HCT116 (cell line): ENCODE measurements around the gene RALGPS1. TPM values are rescaled to one million over a fixed set of nuclear protein-coding genes. Genes with fewer than 3 reads are reported as not detected.

ENCODE experiments used
- ATAC-seq: fragments of 200-7000 bp; cut with Tn5 transposase; 2 replicates; pipeline ENCODE4 v1.9.1; 2020; ENCODE audit warnings: mild to moderate bottlenecking, moderate library complexity
- BruUV-seq: library from RNA; stranded (reverse); fragments of 400-500 nt; replicated peaks from 2 replicates; lab custom pipeline; 2021; lab: Mats Ljungman, UMichigan
- CTCF ChIA-PET: fragments of 300-600 bp; sonication (Branson Sonifier 250); formaldehyde crosslinking; loops from one replicate; lab custom pipeline; 2021; ENCODE audit warnings: antibody characterized with exemption; lab: Charles Lee
- POLR2A ChIA-PET: fragments of 300-600, 350-600 bp; sonication (Branson Sonifier 250); formaldehyde crosslinking; loops from one replicate; lab custom pipeline; 2021; ENCODE audit warnings: antibody characterized with exemption; lab: Charles Lee
- RAD21 ChIA-PET, 2 experiments: fragments of 300-600 bp; sonication (Branson Sonifier 250); formaldehyde crosslinking; loops; one replicate each; lab custom pipeline; 2023; ENCODE audit warnings: low total read pairs in 2 of 2; ENCODE audit not compliant: uncharacterized antibody in 2 of 2, unreplicated experiment in 2 of 2, low non-redundant PET in 1 of 2; lab: Charles Lee
- DNase-seq: peaks from one replicate; pipeline ENCODE4 v3.0.0-alpha.2; 2010; ENCODE audit warnings: low read depth, low spot score
- H2AFZ ChIP-seq: fragments of 200-600 bp; shearing (Covaris generic), sonication (generic); 2 replicates; pipeline ENCODE4 v1.6.1; 2017; ENCODE audit warnings: low read depth, mixed run types, mixed read lengths, antibody characterized with exemption, low read length; ENCODE audit not compliant: poor library complexity, severe bottlenecking
- H3K27ac ChIP-seq: 2 replicates; pipeline ENCODE4 v1.5.1; 2012; ENCODE audit warnings: low read depth, low read length
- H3K27me3 ChIP-seq: fragments of 200-600 bp; sonication (generic); 2 replicates; pipeline ENCODE4 v1.6.1; 2016; ENCODE audit warnings: mixed run types, low read length, mixed read lengths; ENCODE audit not compliant: insufficient read depth
- H3K36me3 ChIP-seq, 2 experiments: fragments of 200-500 bp in 1 of 2; fragments of 200-600 bp in 1 of 2; sonication (Bioruptor generic) in 1 of 2; sonication (generic) in 1 of 2; 2 replicates each; pipeline versions ENCODE4 v1.5.1 to v1.6.1; 2014 to 2016; ENCODE audit warnings: low read length in 2 of 2, inconsistent platforms in 1 of 2, mixed read lengths in 1 of 2, mixed run types in 1 of 2; ENCODE audit not compliant: insufficient read depth in 2 of 2, control insufficient read depth in 1 of 2
- H3K4me1 ChIP-seq, 2 experiments: fragments of 200-600 bp in 1 of 2; sonication (generic) in 1 of 2; 2 replicates each; pipeline versions ENCODE4 v1.5.1 to v1.6.1; 2012 to 2017; ENCODE audit warnings: low read length in 2 of 2, inconsistent platforms in 1 of 2, mild to moderate bottlenecking in 1 of 2, mixed read lengths in 1 of 2, mixed run types in 1 of 2, moderate library complexity in 1 of 2; ENCODE audit not compliant: insufficient read depth in 2 of 2, control insufficient read depth in 1 of 2
- H3K4me2 ChIP-seq: fragments of 200-600 bp; sonication (generic); 2 replicates; pipeline ENCODE4 v1.6.1; 2017; ENCODE audit warnings: mixed run types, low read length, mixed read lengths
- H3K4me3 ChIP-seq, 2 experiments: fragments of 200-600 bp in 1 of 2; sonication (generic) in 1 of 2; replicated peaks in 1 of 2; 2 replicates each; pipeline ENCODE4 v1.5.1; 2011 to 2016; ENCODE audit warnings: low read length in 2 of 2, control low read depth in 1 of 2, low read depth in 1 of 2, mild to moderate bottlenecking in 1 of 2, mixed read lengths in 1 of 2, mixed run types in 1 of 2
- H3K79me2 ChIP-seq: fragments of 200-600 bp; sonication (generic); 2 replicates; pipeline ENCODE4 v1.6.1; 2017; ENCODE audit warnings: mild to moderate bottlenecking, mixed run types, low read length, moderate library complexity, mixed read lengths; ENCODE audit not compliant: insufficient read depth
- H3K9ac ChIP-seq: fragments of 200-600 bp; sonication (generic); 2 replicates; pipeline ENCODE4 v1.6.1; 2016; ENCODE audit warnings: low read length, mixed read lengths
- H3K9me2 ChIP-seq: fragments of 200-600 bp; sonication (generic), shearing (Covaris generic); 2 replicates; pipeline ENCODE4 v1.6.1; 2017; ENCODE audit warnings: mixed run types, mild to moderate bottlenecking, moderate library complexity; ENCODE audit not compliant: insufficient read depth
- H3K9me3 ChIP-seq, 2 experiments: fragments of 200-500 bp in 1 of 2; fragments of 200-600 bp in 1 of 2; sonication (Bioruptor generic) in 1 of 2; sonication (generic) in 1 of 2; 2 replicates each; pipeline ENCODE4 v1.6.1; 2014 to 2017; ENCODE audit warnings: low read length in 2 of 2, mixed read lengths in 2 of 2, inconsistent platforms in 1 of 2, low read depth in 1 of 2, mild to moderate bottlenecking in 1 of 2, mixed run types in 1 of 2, moderate library complexity in 1 of 2; ENCODE audit not compliant: control insufficient read depth in 1 of 2, insufficient read depth in 1 of 2
- H4K20me1 ChIP-seq: fragments of 200-600 bp; sonication (generic), shearing (Covaris generic); 2 replicates; pipeline ENCODE4 v1.6.1; 2017; ENCODE audit warnings: mixed run types, mild to moderate bottlenecking, moderate library complexity; ENCODE audit not compliant: insufficient read depth
- CBX3 ChIP-seq: IDR thresholded peaks from 2 replicates; pipeline ENCODE4 v1.6.1; 2012; ENCODE audit warnings: low read depth
- EGR1 ChIP-seq: IDR thresholded peaks from 2 replicates; pipeline ENCODE4 v1.6.1; 2012; ENCODE audit warnings: low read depth
- ELF1 ChIP-seq: IDR thresholded peaks from 2 replicates; pipeline ENCODE4 v1.6.1; 2012; ENCODE audit warnings: low read depth, borderline replicate concordance
- EZH2 ChIP-seq: fragments of 200-600 bp; sonication (generic); IDR thresholded peaks from 2 replicates; pipeline ENCODE4 v1.6.1; 2017; ENCODE audit warnings: antibody characterized with exemption, mixed run types
- JUND ChIP-seq: IDR thresholded peaks from 2 replicates; pipeline ENCODE4 v1.6.1; 2012
- RAD21 ChIP-seq: IDR thresholded peaks from 2 replicates; pipeline ENCODE4 v1.6.1; 2012; ENCODE audit warnings: low read depth, mild to moderate bottlenecking
- SIN3A ChIP-seq: IDR thresholded peaks from 2 replicates; pipeline ENCODE4 v1.6.1; 2012; ENCODE audit warnings: low read depth
- YY1 ChIP-seq: IDR thresholded peaks from 2 replicates; pipeline ENCODE4 v1.6.1; 2011; ENCODE audit warnings: low read length, low read depth, moderate library complexity, mild to moderate bottlenecking; ENCODE audit not compliant: insufficient replicate concordance; ENCODE audit errors: extremely low read depth
- intact Hi-C: fragments of 100-400 bp; cut with micrococcal nuclease; formaldehyde crosslinking; loops from 2 replicates; pipeline ENCODE4 v1.10.0; 2022
- total RNA-seq: library from RNA; stranded (reverse); gene quantifications from one replicate; pipeline ENCODE4 v1.2.1, GENCODE V29; 2021; ENCODE audit not compliant: unreplicated experiment
- TF ChIP-seq, protein P1 (sequence below): IDR thresholded peaks from 2 replicates; pipeline ENCODE4 v1.6.1; 2012; ENCODE audit warnings: low read depth
- TF ChIP-seq, protein P2 (sequence below): IDR thresholded peaks from 2 replicates; pipeline ENCODE4 v1.6.1; 2012

RALGPS1 gene
- total RNA-seq, 1 experiment from 2014 or later = 7.6 TPM

DNA sequence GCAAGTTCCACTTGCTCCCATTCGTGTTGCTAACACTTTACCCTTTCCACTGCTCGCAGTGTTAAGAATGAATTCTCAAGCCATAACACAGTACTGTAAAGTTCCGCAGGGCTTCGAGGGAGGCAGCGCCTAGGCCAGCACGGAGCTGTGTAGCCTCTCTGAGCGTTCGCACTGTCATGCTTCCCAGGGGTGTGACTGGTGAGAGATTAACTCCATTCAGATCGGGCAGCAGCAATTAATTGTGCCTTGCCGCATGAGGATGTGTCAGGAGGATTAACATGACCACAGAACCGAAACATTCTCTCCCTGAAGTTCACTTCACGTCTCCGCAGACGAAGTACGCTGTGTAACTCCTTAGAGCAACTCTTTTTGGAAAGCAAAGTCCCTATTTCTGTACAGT lies 30.9 kb upstream of the RALGPS1 start (continued):
- TF ChIP-seq, protein P1, sequence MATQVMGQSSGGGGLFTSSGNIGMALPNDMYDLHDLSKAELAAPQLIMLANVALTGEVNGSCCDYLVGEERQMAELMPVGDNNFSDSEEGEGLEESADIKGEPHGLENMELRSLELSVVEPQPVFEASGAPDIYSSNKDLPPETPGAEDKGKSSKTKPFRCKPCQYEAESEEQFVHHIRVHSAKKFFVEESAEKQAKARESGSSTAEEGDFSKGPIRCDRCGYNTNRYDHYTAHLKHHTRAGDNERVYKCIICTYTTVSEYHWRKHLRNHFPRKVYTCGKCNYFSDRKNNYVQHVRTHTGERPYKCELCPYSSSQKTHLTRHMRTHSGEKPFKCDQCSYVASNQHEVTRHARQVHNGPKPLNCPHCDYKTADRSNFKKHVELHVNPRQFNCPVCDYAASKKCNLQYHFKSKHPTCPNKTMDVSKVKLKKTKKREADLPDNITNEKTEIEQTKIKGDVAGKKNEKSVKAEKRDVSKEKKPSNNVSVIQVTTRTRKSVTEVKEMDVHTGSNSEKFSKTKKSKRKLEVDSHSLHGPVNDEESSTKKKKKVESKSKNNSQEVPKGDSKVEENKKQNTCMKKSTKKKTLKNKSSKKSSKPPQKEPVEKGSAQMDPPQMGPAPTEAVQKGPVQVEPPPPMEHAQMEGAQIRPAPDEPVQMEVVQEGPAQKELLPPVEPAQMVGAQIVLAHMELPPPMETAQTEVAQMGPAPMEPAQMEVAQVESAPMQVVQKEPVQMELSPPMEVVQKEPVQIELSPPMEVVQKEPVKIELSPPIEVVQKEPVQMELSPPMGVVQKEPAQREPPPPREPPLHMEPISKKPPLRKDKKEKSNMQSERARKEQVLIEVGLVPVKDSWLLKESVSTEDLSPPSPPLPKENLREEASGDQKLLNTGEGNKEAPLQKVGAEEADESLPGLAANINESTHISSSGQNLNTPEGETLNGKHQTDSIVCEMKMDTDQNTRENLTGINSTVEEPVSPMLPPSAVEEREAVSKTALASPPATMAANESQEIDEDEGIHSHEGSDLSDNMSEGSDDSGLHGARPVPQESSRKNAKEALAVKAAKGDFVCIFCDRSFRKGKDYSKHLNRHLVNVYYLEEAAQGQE = no peak
- TF ChIP-seq, protein P2, sequence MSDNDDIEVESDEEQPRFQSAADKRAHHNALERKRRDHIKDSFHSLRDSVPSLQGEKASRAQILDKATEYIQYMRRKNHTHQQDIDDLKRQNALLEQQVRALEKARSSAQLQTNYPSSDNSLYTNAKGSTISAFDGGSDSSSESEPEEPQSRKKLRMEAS = no peak
- TF ChIP-seq SIN3A (no peak), ELF1 (no peak), CBX3 (no peak), JUND (no peak)

DNA sequence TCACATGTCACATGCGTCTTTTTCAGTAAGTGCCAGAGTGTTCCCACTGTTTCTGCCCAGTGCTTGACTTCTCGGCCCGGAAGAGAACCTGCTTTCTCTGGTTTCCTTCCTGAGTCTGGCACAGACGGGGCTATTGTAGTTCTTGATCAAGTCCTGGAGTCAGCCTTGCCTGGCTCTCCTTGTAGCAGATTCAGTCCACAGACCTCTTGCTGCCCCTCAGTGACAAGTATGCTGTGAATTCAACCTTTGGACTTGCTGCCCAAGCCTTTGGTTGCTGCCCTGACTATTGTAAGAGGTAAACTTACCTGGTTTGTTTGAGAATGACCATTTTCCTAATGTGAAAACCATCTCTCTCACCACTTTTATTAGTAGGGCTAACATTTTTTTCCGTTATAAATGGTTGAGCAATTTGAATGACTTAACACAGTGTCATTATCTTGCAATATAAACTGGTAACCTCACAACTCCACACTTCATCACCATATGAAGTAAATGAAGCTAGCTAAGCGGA lies 29.4 kb upstream of the RALGPS1 start:
- POLR2A ChIA-PET = no interaction called here
- Histone ChIP-seq H4K20me1 (no peaks in the 10 kb centered on the region), H3K27me3 (no peaks in the 10 kb centered on the region), H3K4me1 (no peaks in the 10 kb centered on the region), H3K9me3 (no peaks in the 10 kb centered on the region)
- ATAC-seq = no peak
- DNase-seq = no peak
- RAD21 ChIA-PET = no interaction called here
- intact Hi-C loops = no loop called here
- CTCF ChIA-PET = no interaction called here
- BruUV-seq = no TSS peak
- no peak for TF ChIP-seq ELF1
- no peak for TF ChIP-seq JUND
- no peak for TF ChIP-seq YY1
- no peak for TF ChIP-seq EZH2
- TF ChIP-seq, protein P1 = no peak
- no peak for TF ChIP-seq SIN3A
- TF ChIP-seq RAD21 = no peak
- no peak for TF ChIP-seq EGR1
- TF ChIP-seq, all 23 proteins: peak for 0
- H3K9me2 ChIP-seq = no peaks in the 10 kb centered on the region
- no peak overlapping the region for H3K9ac ChIP-seq
- no peaks in the 10 kb centered on the region; the same call in 1 of the 2 replicates for H3K79me2 ChIP-seq
- H3K4me2 ChIP-seq = no peak overlapping the region
- no peak overlapping the region for H3K4me3 ChIP-seq
- H3K27ac ChIP-seq = no peak overlapping the region
- H2AFZ ChIP-seq = no peak overlapping the region
- peaks cover 3 to 6% of the 10 kb centered on the region in 2 experiments; a peak in 2 of 4 replicates for H3K36me3 ChIP-seq
